Activated CD8-positive, alpha-beta memory T cell treated with anti-CD3 and anti-CD28 coated beads for 24 hours (primary cell): ENCODE measurements around the gene HAGH.

Source experiments
- DNase-seq: peaks from one replicate; pipeline ENCODE4 v3.0.0-alpha.2; 2020

Gene HAGH

GRCh38 chr16:1760911-1761310, 65.7 kb downstream of the HAGH start:
- no peak for DNase-seq

DNA sequence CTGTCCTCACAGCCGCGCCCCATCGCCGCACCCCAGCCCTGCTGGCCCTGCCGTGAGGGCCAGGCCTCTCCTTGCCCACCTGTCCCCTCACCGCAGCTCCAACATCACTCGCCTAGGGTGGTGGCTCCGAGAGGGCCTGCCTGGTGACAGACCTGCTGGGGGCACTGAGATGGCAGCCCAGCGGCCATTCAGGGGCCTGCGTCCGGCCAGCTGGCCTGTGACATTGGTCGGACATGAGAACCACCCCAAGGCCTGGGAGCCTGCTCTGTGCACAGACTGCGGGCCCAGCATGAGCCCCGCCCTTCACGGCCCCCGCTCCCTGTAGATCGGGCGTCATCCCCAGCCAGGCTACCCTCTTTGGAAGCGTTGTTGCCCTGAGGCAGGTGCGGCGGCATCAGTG, 67.1 kb downstream of the HAGH start:
- DNase-seq, result no peak

GRCh38 chr16:1758923-1759322, 67.7 kb downstream of the HAGH start:
- DNase-seq, result no peak

- no peak for DNase-seq
Measured at GRCh38 chr16:1757714-1758461, 68.7 kb downstream of the HAGH start.
